ENCODE measurements around the gene RIC8B.

DNA sequence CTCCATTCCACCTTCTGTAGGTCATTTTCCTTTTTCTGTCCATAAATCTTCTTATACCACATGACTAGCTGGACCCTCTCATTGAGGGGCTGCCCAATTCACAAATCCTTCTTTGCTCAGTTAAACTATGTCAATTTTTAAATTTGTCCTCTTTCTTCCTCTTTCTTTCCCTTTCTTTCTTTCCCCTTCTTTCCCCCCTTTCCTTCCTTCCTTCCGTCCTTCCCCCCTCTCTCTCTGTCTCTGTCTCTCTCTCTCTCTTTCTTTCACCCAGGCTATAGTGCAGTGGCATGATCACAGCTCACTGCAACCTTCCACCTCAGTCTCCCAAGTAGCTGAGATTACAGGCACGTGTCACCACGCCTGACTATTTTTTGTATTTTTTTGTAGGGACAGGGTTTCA is 134.1 kb downstream of the RIC8B start:
- TF ChIP-seq, protein P1, sequence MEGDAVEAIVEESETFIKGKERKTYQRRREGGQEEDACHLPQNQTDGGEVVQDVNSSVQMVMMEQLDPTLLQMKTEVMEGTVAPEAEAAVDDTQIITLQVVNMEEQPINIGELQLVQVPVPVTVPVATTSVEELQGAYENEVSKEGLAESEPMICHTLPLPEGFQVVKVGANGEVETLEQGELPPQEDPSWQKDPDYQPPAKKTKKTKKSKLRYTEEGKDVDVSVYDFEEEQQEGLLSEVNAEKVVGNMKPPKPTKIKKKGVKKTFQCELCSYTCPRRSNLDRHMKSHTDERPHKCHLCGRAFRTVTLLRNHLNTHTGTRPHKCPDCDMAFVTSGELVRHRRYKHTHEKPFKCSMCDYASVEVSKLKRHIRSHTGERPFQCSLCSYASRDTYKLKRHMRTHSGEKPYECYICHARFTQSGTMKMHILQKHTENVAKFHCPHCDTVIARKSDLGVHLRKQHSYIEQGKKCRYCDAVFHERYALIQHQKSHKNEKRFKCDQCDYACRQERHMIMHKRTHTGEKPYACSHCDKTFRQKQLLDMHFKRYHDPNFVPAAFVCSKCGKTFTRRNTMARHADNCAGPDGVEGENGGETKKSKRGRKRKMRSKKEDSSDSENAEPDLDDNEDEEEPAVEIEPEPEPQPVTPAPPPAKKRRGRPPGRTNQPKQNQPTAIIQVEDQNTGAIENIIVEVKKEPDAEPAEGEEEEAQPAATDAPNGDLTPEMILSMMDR (conservative IDR thresholded peaks at IDR 0.05; ENCODE audit: low read length), result no peak
- TF ChIP-seq EZH2phosphoT487 (IDR thresholded peaks at IDR 0.05; ENCODE audit: borderline replicate concordance), result no peak
